Activated CD4-positive, alpha-beta T cell treated with anti-CD3 and anti-CD28 coated beads, Interleukin-2, Interleukin-4, amounts not matched to agents 100 ng/mL and 50 ng/mL, durations not matched to agents 16 hours and 8 hours (primary cell): ENCODE results near the gene SCN3A.

Source experiments
- DNase-seq: peaks from one replicate; pipeline ENCODE4 v3.0.0-alpha.2; 2020; ENCODE audit warnings: low spot score

SCN3A gene

DNA sequence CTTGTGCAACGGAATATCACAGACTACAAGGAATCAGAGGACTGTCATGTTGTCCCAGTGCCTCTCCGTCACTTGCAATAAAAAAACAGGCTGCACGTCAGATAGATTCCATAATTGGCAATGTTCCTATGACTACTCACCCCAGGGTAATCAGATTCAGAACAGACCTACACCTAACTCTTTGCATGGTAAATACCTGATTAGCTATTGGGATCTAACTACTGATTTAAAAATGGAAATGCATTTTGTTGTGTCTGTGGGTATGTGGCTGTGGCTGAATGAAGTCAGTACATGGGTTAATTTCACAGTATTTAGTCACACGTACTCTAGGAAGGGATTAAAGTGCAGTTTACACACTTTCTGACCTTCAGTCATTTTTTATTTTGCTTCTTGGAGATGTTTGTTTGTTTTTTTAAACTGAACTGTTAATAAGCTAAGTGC, 91.7 kb downstream of the SCN3A start:
- no peak for DNase-seq

DNA sequence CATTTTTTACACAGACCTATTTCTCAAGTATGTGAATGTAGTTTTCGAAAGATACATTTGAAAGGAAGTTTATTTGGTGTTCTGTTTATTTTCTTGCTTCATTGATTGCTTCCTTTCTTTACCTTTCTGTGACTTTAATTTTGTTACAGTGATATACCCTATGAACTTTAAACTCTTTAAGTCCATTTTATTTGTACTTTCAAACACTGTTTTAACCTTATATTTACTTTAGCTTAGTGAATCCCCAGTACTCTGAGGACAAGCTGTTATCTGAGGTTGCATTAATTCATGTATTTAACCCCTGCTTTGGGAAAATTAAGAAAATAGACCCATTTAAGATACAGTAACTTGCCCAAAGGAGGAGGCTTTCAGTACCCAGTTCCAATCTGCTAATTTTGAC, 93.5 kb downstream of the SCN3A start:
- DNase-seq: no peak

DNA sequence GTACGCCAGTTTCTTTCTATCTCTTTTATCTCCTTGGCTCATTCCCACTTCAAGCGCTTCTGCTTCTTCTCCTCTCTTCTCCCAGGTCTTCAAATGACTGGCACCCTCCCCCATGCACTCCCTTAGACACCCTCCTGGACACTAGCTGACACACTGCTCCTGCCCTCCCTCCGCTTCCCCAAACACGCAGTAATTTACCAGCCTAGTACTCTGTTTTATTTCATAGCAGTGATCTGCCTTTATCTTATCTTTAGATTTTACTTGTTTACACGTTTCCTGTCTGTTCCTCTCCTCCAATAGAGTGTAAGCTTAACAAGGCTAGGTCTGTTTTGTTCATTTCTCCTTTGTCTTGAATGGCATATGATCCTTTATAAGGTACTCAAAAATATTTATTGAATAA, 93.9 kb downstream of the SCN3A start:
- DNase-seq: no peak

DNA sequence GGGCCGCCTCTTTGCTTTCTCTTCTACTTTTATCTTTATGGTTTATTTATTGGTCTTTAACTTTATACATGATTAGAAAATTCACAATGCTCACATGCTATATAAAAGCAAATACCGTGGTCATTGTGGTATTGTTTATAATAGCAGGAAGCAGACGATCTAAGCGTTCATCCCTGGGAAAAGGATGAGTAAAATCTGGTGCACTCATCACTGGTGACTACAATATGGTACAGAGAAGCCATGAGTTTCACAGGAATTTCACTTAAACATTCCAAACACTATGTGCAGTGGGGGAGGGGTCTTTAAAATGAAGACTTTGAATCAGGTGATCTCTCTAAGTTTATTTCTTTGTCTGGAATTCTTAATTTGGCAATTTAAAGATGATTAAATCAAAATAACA, 97.9 kb downstream of the SCN3A start:
- no peak for DNase-seq

DNA sequence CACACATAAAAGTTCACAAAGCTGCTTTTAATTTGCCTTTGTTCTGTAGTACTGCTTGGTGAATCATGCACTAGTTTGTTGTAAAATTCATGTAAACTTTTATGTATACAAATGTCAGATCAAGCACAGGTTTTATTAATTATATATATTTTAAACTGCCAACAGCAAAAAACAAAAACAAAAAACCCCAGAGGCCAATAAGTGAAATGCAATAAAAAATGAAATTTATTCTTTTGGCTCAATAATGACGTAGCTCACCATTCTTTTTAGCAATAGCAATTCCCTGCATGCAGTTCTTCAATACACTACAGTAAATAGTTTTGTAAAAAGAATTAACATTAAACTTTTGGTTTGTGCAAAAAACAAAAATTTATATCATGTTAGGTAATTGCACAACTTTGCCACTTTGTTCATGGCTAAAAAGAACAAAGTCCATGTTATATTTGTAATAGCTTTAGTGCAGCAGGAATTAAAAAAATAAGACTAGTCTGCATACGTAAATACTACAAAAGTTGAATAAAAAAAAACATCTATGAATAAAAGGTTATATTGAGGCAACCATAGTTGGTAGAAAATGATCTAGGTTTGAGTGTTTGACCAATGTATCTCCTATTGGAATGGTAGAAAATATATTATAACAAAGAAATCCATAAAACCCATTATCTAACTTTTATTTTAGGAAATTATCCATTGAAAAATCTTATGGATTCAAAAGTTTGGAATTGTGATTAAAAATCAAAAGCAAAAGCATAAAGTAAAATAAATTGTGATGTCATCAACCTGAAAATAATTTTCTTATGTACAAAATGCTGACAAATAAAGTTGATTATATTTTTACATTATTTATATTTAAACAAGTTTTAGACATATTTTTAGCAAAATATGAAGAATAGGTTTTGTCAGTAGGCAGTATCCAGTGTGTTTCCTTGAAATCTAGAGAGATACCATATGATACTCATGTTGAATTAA, 115.6 kb downstream of the SCN3A start:
- no peak for DNase-seq

DNA sequence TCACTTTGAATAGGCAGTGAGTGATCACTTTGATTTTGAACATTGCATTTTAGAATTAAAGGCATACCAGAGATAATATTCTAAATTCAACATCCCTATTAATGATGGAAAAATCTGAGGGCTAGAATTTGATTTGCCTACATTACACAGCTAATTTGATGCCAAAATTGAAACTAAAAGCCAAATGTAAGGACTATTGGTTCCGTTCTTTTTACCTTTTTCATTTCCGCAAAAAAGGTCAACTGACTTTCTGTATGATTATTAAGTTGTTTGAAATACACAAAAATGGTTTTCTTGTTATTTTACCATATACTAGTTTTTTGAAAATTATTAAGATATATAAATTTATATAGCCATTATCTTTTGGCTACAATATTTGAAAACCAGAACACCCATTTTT, 117.5 kb downstream of the SCN3A start:
- DNase-seq: no peak

DNA sequence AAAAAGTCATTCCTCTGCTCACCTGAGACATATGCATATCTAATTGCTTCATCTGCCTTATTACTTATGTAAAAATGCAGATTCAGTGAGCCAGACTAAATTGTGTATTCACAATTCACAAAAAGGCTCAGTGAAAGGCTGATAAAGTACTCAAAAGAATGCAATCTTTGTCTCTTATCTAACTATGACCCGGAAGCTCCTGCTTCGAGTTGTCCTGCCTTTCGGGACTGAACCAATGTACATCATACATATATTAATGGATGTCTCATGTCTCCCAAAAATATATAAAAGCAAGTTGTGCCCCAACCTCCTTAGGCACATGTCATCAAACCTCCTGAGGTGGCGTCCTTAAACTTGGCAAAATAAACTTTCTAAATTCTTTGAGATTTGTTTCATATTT, 120.5 kb downstream of the SCN3A start:
- DNase-seq: no peak

DNA sequence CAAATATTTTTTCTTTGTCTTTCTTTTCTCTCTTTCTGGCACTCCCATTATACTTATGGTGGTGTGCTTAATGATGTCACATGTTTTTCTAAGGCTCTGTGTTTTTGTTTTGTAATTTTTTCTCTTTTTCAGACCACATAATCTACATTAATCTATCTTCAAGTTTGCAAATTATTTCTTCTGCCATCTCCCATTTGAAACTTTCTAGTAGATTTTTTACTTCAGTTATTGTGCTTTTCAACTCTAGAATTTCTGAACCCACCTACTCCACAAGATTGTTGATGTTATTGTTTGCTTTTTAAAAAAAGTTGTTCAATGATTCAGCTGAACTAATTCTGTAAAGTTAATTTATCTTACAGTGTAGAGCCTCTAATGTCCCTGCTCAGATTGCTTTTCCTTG, 121.4 kb downstream of the SCN3A start:
- no peak for DNase-seq

DNA sequence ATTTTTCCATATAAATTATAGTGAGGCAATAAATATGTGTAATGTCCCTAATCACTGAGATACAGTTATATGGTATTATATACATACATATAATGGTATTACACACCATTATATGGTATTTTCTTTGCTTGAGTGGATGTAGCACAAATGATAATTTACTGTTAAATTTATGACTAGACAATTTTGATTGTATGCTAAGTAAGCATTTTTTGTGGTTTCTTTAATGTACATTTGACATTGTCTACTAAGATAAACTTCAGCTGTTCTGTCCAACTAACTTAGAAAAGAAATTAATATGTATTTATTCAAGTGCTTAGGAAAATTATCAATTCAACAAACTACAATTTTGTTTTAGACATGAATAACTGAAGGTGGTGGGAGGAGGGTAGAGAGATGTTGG, 122.6 kb downstream of the SCN3A start:
- DNase-seq: no peak

DNA sequence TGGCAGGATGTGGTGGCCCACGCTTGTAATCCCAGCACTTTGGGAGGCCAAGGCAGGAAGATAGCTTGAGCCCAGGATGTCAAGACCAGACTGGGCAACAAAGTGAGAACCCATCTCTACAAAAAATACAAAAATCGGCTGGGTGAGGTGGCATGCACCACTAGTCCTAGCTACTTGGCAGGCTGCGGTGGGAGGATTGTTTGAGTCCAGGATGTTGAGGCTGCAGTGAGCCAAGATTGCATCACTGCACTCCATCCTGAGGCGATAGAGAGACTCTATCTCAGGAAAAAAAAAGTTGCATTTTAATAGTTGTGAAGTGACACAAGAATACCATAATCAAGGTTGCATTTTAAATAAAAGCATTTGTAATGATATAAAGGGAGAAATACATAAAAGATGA, 124.4 kb downstream of the SCN3A start:
- DNase-seq: no peak

DNA sequence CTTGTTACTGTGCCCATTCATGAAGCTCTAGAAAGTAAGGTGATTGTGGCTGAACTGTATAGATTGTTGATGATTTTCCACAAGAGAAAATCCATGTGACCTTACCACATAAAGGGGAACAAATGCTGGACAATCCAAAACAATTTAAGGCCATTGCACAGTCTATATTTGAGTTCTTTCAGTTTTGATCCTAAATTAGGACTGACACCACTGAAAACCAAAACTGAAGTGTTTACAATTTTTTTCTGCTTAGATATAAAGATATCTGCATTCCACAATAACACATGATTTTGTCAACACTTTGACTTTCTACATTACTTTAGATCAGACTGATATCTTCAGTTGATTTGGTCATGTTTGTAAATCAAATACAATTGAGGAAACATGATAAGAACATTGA, 124.9 kb downstream of the SCN3A start:
- DNase-seq: no peak

DNA sequence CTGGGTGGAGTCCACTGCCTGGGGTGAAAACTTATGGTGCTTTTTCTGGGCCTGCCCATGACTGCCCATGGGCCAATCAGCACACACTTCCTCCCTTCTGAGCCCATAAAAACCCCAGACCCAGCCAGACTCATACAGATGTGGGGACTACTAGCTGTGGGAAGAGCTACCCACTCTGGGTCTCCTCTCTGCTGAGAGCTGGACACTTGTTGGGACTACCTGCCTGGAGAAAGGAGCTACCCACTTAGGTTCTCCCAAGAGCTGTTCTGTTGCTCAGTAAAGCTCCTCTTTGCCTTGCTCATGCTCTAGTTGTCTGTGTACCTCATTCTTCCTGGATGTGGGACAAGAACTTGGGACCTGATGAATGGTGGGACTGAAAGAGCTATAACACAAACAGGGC, 129.0 kb downstream of the SCN3A start:
- no peak for DNase-seq

DNA sequence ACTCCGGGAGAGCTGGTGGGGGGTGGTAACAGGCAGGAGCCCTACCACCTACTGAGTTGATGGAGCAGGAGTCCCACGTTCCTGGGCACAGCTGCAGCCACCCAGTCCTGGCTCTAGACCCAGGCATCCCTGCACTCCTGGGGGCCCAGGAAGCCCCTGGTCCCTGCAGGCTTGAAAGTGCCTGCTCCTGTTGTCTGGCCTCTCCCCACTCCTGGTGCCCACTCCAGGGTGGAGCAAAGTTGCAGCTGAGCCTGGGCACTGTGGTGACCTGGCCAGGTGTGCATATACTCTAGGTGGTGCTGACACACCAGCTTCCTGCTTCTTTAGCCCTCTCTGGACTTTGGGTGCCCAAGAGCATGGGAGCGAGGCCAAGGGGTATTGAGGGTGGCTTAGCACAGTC, 129.5 kb downstream of the SCN3A start:
- DNase-seq: no peak

DNA sequence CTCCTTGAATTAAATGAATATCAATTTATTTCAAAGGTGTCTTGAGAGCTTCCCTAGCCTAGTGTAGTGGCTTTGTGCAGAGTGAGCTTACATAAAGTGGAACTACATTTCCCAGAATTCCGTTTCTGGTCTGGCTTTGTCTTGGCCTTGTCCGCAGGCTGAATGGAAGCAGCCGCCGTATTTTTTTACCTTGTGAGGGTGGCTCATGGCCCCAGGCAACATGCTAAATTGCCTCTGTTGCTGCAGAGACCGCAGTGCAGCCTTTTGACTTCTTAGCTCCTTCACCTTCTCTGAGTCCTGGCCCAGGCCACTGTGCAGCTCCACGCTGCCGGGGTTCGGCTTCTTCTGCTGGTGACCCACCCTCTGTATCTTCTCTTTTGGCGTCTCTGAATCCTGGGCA, 133.8 kb downstream of the SCN3A start:
- DNase-seq: no peak

DNA sequence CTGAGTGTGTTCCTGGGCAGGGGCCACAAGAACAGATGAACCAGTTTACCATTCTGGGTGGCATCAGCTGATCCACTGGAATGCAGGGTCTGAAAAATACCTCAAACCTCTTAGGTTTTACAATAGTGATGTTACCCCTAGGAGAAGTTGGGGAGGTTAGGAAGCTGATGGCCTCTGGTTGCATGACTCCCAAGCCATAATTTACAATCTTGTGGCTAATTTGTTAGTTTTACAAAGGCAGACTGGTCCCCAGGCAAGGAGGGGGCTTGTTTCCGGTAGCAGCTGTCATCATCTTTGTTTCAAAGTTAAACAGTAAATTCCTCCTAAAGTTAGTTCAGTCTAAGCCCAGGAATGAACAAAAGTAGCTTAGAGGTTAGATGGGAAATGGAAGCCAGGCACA, 134.7 kb downstream of the SCN3A start:
- no peak for DNase-seq

DNA sequence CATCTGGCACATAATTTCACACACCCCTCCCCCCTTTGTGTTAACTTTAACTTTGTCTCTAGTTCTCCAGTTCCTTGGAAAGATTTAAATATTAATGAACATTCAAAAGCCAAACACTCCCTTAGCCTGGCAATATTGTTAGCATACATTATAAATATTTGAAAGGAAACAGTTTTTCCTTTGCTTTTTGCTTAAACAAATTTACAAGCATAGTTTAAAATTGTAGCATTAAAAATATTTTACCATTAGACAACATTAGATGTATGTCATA, 135.4 kb downstream of the SCN3A start:
- DNase-seq: no peak

DNA sequence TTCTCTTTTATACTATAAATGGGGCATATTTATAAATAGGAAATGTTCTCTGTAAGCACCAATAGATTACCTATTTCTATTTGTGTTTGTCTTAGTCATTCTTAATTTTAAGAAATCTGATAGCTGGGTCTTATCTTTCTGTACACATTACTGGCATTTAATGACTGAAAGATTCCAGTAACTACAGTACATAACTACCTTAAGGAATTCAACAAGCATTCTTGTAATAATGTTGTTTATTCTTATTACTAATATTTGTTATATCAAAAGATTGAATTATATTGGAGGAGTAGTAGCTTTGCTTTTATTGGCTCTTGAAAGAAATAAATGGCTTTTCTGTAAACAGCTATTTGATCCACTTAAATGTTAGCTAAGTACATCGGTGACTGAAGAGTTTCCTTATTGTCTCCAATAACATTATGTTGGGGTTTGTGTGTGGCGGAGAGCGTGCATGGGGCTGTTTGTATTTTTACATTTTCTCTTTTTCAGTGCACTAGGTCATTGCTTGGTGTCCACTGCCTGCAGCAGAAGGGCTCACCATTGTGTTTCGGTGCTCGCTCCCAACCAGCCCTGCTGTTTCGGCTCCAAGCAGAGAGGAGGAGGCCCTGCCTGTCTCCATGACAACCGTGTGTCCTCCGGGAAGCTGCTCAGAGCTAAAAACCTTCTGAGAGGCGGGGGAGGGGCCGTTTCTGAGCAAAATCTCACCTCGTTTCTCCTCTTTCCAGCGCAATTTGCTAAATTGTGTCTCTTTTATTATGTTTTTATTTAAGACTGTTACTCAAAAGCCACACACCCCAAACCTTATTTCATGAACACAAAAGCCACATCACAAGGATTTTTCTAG, 136.0 kb downstream of the SCN3A start:
- DNase-seq: no peak

DNA sequence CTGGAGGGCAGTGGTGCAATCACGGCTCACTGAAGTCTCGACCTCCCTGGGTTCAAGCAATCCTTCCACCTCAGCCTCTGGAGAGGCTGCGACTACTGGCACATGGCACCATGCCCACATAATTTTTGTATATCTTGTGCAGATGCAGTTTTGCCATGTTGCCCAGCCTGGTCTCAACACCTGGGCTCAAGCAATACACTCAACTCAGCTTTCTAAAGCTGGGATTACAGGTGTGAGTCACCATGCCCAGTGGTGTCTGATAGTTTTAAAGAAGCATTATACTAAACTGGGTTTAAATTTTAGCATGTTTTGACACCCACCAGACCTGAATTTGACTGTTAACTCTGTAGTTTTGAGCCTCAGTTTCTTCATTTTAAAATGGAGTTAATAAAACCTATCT, 139.1 kb downstream of the SCN3A start:
- DNase-seq: no peak

DNA sequence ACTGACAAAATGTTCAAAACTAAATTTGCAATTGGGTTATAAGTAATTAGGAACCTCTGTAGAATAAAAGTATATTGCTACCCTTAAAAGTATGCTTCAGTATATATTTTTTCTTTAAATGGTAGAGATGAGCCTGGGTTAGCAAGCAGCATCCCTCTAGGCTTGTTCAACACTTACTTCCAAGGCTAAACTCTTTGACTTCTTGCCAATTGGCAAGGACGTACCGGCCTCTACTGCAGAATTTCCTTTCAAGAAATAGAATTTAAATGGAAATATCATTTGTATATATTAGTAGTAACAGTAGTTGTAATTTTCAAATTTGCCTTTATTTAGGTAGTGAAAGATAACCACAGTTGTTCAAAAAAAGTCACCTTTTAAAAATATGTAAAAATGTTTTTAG, 143.4 kb downstream of the SCN3A start:
- no peak for DNase-seq

DNA sequence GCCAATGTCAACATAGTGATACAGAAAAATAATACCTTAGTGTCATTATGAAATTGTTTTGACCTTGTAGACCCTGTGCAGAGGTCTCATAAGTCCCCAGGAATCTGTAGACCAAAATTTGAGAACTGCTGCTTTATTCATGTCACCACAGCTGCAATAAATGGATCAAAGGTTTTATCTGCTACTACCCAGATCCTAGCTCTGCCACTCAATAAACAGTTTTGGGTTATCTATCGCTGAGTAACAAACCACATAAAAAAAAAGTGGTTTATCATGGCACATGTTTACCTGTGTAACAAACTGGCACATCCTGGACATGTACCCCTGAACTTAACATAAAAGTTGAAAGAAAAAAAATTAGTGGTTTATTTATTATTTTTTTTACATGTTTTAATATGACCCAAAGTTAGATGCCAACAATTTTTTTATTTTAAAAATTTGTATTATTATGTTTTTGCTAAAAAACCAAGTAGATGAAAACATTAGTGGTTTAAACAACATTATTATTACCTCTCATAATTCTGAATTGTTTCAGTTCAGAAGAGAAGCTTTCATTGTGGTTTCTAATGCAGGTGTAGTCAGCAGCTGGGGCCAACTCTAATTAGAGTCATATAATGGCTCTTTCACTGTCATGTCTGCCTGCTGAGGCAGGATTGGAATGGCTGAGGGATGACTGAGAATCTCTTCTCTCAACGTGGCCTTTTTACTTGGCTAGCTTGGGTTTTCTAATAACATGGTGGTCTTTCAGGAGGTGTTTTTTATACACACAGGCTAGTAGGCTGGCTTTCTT, 145.2 kb downstream of the SCN3A start:
- no peak for DNase-seq

DNA sequence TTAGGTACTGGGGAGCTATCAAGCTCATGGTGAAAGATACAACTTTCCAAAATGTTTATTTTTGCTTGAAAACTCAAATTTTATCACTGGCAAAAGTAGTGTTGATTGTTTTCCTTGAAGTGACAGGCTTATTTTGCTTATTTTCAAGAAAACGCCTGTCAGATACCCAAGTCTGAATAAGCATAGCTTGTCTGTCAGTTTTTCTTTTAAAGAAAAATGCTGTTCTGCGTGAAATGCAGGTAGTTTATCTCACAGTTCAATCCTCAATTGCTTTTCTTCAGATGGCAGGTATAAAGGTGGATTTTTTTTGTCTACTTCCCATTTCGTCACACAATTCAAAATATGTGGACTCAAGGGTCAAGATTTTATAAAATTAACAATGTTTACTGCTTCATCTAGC, 145.9 kb downstream of the SCN3A start:
- DNase-seq: no peak

DNA sequence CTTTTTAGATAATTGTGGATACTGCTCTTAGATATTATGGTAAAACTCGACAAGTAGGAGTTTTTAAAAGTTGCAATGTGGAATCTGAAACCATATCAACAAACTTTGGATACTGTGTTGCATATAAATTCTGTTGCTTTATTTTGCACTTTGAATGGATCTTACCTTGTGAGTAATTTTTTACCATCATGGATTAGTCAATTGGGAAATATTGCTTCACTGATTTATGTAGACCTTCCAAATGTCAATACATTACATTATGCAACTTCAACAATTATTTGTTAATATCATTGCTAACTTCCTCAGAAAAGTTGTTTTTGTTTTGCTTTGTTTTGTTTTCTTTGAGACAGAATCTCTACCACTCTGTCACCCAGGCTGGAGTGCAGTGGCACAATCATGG, 146.5 kb downstream of the SCN3A start:
- no peak for DNase-seq

DNA sequence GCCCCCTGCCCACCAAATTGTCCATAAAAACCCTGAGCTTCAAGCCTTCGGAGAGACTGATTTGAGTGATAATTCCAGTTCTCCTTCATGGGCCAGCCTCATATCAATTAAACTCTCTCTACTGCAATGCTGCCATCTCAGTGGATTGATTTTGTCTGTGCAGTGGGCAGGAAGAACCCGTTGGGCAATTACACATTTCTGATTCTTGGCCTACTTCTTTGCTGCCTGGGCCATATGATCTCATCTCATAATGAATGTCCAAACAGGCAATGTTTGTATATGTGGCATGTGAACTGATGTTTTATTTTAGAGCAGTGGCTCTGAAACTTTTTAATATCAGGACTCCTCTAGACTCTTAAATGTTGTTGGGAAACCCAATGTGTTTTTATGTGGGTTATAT, 147.3 kb downstream of the SCN3A start:
- DNase-seq: no peak
